Raji (cell line): ENCODE results near the gene LEKR1.

Source experiments
- POLR2A ChIP-seq: IDR thresholded peaks from 2 replicates; pipeline ENCODE4 v1.6.1; 2011; ENCODE audit warnings: low read depth, low read length, control low read depth; ENCODE audit not compliant: insufficient read depth

Gene LEKR1

DNA sequence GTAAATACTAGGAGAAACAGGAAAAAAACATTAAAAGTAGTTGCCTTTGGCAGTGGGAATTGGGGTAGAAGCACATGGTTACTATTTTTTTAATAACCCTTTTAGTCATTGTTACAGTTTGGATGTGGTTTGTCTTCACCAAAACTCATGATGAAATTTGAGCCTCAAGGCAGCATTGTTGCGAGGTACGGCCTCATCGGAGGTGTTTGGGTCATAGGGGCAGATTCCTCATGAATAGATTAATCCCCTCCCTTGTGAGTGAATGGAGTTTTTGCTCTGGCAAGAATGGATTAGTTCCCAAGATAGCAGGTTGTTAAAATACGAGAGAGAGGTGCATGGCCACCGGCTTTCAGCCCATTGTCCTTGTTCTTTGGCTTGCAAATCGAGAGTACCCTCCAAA lies 92.6 kb downstream of the LEKR1 start:
- no peak for TF ChIP-seq POLR2A

DNA sequence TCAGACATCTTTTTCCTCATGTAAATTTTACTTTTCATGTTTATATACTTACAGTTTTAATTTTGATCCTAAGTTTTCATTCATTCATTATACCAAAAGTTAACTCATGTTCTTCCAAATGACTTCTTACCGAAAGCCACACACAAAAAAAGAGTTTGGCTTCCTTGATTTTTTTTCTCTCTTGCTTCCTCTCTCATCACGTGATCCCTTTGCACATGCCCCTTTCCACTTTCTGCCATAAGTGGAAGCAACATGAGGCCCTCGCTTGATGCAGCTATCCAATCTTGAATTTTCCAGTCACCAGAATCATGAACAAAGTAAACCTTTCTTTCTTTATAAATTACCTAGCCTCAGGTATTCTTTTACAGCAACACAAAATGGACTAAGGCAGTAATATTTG lies 93.7 kb downstream of the LEKR1 start:
- no peak for TF ChIP-seq POLR2A

GRCh38 chr3:156920399-156920798 lies 94.2 kb downstream of the LEKR1 start:
- TF ChIP-seq POLR2A: no peak

- no peak for TF ChIP-seq POLR2A
These were observed 97.2 kb downstream of the LEKR1 start for GRCh38 chr3:156923349-156923748.

- TF ChIP-seq POLR2A: no peak
These were observed 112.6 kb downstream of the LEKR1 start for GRCh38 chr3:156938724-156939123.

DNA sequence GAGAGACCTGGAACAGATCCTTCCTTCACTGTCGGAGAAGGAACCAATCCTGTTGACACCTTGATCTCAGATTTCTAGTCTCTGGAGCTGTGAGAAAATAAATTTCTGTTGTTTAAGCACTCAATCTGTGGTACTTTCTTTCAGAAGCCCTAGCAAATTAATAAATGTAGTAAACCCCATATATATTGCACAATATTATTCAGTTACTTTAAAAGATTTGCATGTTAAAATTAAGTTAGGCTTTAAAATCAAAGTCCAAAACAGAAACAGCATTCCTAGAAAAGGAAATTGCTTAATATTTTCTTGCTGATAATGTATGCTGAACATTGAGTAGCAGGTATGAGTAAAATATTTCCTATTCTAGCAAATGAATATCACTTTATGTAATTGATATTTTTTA lies 113.2 kb downstream of the LEKR1 start:
- TF ChIP-seq POLR2A: no peak

DNA sequence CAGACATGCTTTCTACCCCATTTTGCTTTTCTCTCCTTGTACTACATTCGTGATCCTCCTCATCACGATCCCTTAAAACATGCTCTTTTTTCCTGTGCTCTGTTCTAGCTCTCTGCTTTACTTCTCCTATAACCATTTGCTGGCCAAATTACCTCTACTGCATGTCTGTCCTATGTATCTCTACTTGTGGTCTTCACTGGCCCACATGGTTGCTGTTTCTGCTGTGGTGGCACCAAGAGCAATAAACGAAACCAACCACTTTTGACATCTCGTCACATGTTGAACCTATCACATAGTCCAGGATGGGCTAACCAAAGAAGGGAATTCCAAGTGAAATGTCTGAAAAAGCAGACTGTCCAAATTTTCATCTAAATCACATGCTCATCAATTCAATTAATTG lies 115.2 kb downstream of the LEKR1 start:
- TF ChIP-seq POLR2A: no peak

DNA sequence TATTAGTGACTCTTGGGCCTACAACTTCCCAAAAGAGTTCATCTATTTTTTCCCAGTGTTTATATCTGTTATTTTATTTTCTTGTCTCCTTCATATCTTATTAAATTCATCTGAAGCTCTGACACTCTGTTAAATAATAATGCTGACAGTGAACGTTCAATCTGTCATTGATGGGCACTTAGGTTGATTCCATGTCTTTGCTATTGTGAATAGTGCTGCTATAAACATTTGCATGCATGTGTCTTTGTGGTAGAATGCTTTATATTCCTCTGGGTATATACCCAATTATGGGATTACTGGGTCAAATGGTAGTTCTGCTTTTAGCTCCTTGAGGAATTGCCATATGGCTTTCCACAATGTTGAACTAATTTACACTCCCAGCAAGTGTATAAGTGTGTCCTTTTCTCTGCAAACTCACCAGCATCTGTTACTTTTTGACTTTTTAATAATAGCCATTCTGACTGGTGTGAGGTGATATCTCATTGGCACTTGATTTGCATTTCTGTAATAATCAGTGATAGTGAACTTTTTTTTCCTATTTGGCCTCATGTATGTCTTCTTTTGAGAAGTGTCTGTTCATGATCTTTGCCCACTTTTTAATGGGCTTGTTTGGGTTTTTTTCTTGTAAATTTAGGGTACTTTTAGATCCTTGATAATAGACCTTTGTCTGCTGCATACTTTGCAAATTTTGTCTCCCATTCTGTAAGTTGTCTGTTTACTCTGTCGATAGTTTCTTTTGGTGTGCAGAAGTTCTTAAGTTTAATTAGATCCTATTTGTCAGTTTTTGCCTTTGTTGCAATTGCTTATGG lies 122.5 kb downstream of the LEKR1 start:
- TF ChIP-seq POLR2A: no peak

DNA sequence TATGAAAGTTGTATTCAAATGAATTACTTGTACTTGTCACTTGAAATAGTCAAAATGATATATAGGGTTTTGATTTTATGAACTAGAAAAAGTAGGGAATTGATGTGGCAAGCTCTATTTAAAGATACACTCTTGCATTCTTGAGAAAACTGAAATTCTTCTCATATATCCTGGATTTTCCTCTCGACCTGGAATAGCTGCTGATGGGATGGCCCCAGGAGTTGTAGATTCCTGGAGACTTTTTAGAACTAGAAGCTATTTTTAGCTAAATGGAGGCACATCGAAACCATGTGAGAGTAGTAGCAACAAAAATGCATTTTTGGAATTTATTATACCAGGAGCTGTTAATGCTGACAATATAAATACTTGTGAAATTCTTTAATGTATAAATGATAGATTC lies 125.9 kb downstream of the LEKR1 start:
- TF ChIP-seq POLR2A: no peak

GRCh38 chr3:156957715-156958114 lies 131.6 kb downstream of the LEKR1 start:
- no peak for TF ChIP-seq POLR2A

DNA sequence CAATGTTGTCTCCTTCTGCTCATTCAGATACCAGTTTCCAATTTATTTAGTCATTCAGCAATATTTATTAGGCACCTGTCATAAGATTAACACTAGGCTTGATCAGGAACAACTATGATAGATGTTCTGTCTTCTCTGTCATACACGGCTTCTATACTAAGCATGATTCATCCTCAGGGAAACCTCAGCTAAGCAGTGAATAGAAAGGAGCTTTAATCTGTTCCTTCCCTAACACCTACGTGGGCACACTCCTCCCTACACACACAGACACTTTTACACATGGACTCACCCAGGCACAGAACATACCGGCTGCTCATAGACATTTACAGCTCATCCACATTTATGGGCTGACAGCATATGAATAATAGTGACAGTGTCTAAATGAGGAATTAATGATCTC lies 136.9 kb downstream of the LEKR1 start:
- TF ChIP-seq POLR2A: no peak

DNA sequence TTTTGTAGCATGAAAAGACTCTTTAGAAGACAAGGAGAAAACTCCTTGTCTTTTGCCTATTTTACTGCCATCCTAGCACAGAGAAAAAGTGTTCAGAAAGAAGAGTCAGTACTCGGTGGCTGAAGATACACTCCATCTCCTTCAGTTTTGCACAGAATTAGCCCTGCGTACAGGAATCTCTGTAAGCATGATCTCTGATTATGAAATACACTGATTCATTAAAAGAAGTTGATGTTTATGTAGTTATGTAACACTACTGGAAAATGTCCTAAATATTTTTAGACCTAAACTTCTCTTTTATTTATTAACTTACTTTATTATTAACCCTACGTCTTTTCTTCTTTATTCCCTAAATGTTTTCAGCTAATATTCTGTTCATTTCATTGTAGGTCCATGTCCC lies 138.4 kb downstream of the LEKR1 start:
- TF ChIP-seq POLR2A: no peak

- TF ChIP-seq POLR2A: no peak
These were observed 147.8 kb downstream of the LEKR1 start for GRCh38 chr3:156973954-156974353.

DNA sequence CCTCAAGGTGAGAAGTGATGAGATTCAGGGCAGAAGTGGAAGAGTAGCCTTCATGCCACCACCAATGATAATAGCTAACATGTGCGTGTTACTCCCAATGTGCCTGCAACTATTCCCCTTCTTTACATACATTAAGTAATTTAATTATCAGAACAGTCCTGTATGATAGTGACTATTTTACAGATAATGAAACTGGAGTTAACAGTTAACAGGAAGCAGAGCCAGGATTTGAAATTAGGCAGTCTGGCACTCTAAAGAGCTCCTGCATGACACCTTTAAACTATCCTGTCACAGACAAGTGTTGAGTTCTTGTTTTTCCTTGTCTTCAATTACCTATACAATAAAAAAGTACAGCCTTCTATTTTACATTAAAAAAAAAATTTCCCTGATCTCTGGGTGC lies 148.8 kb downstream of the LEKR1 start:
- no peak for TF ChIP-seq POLR2A

- no peak for TF ChIP-seq POLR2A
These were observed 149.6 kb downstream of the LEKR1 start for GRCh38 chr3:156975721-156976120.

DNA sequence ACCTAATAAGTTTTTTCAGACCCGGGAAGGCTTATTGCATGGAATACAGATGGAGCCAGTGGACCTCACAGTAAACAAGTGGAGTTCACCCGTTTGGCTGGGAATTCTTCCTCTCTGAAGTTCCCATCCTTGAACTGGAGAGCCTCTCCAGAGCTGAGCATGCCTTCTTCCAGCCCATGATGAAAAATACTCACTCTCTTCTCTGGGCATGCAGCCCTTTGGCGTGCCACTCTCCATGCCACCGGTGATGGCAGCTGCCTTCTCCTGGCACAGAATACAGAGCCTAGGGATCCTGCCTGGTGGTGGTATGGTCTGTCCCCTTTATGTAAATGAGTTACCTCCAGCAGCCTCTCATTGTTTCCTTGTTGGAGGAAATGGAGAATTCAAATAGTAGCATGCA lies 150.8 kb downstream of the LEKR1 start:
- no peak for TF ChIP-seq POLR2A

DNA sequence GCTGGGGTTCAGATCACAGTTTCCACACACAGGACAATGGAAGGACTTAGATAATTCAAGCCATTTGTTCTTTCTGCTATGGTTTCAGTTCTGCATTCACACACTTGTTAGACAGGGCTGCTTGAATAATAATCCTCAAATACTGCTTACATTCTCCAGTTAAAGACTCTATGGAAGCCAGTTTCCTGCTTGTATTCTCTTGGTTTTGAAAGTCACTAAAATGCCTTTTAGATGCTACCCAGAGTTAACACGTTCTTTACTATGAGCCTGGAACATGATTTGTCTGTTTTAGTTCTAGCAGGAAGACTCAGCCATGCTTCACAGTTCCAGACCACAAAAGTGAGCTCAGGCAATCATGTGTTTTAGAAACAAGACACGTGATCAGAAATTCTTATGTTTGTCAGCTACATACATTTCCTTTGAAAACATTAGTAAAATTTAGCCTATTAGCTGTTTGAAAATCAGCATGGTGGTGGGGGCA lies 152.4 kb downstream of the LEKR1 start:
- no peak for TF ChIP-seq POLR2A
